Skin of body (tissue), 2 donors: ENCODE measurements around the gene CSNK2A3. TPM values are rescaled to one million over a fixed set of nuclear protein-coding genes. Genes with fewer than 3 reads are reported as not detected.

ENCODE experiments used
- DNase-seq: peaks from one replicate; lab custom pipeline; 2025; lab: John Stamatoyannopoulos, UW
- total RNA-seq: library from RNA; depleted of rRNA; stranded (reverse); fragments of >200 nt; gene quantifications from one replicate; pipeline ENCODE4 v1.2.3, GENCODE V29; 2014

Gene CSNK2A3
- total RNA-seq, 1 donor from 2014 or later, result 1.6 TPM

- no peak for DNase-seq
Observed at GRCh38 chr11:11338304-11338703, 14.7 kb downstream of the CSNK2A3 start.

- DNase-seq, result no peak
Observed at GRCh38 chr11:11336664-11337063, 16.4 kb downstream of the CSNK2A3 start.

GRCh38 chr11:11335043-11335442 lies 18.0 kb downstream of the CSNK2A3 start:
- DNase-seq, result no peak

- no peak for DNase-seq
Observed at GRCh38 chr11:11334607-11335006, 18.4 kb downstream of the CSNK2A3 start.

GRCh38 chr11:11332141-11332710 lies 20.8 kb downstream of the CSNK2A3 start:
- no peak for DNase-seq

GRCh38 chr11:11329062-11329806 lies 23.8 kb downstream of the CSNK2A3 start:
- no peak for DNase-seq

- no peak for DNase-seq
Observed at GRCh38 chr11:11324090-11324489, 29.0 kb downstream of the CSNK2A3 start.

GRCh38 chr11:11322101-11322500 lies 30.9 kb downstream of the CSNK2A3 start:
- no peak for DNase-seq

- no peak for DNase-seq
Observed at GRCh38 chr11:11320825-11321224, 32.2 kb downstream of the CSNK2A3 start.

GRCh38 chr11:11318961-11319360 lies 34.1 kb downstream of the CSNK2A3 start:
- no peak for DNase-seq

GRCh38 chr11:11318461-11318860 lies 34.6 kb downstream of the CSNK2A3 start:
- DNase-seq, result no peak

- no peak for DNase-seq
Observed at GRCh38 chr11:11316651-11317230, 36.3 kb downstream of the CSNK2A3 start.

- DNase-seq, result no peak
Observed at GRCh38 chr11:11313902-11314692, 39.0 kb downstream of the CSNK2A3 start.

GRCh38 chr11:11313426-11313825 lies 39.6 kb downstream of the CSNK2A3 start:
- DNase-seq, result no peak

GRCh38 chr11:11312738-11313137 lies 40.3 kb downstream of the CSNK2A3 start:
- DNase-seq, result no peak

GRCh38 chr11:11311169-11311568 lies 41.9 kb downstream of the CSNK2A3 start:
- DNase-seq, result no peak

- DNase-seq, result no peak
Observed at GRCh38 chr11:11309906-11310305, 43.1 kb downstream of the CSNK2A3 start.

- DNase-seq, result no peak
Observed at GRCh38 chr11:11308249-11308648, 44.8 kb downstream of the CSNK2A3 start.

GRCh38 chr11:11306855-11307254 lies 46.2 kb downstream of the CSNK2A3 start:
- no peak for DNase-seq

GRCh38 chr11:11304550-11304949 lies 48.5 kb downstream of the CSNK2A3 start:
- DNase-seq, result no peak

- DNase-seq, result no peak
Observed at GRCh38 chr11:11302565-11302964, 50.5 kb downstream of the CSNK2A3 start.
